MM.1S (cell line): ENCODE measurements around the gene GTF2H1.

Source experiments
- DNase-seq: peaks from one replicate; pipeline ENCODE4 v3.0.0-alpha.2; 2015
- H2AFZ ChIP-seq: fragments of 300-600 bp; sonication (generic); 2 replicates; pipeline ENCODE4 v1.6.0; 2016; ENCODE audit warnings: antibody characterized with exemption, low read length
- H3F3A ChIP-seq: fragments of 300-600 bp; sonication (generic); 2 replicates; pipeline ENCODE4 v1.6.1; 2016; ENCODE audit warnings: mild to moderate bottlenecking, antibody characterized with exemption, low read length, moderate library complexity, mixed read lengths; ENCODE audit not compliant: insufficient read depth
- H3K27ac ChIP-seq: fragments of 300-600 bp; sonication (generic); 2 replicates; pipeline ENCODE4 v1.5.1; 2016; ENCODE audit warnings: mild to moderate bottlenecking, low read length
- H3K27me3 ChIP-seq: fragments of 300-600 bp; sonication (generic); replicated peaks from 2 replicates; pipeline ENCODE4 v1.6.0; 2016; ENCODE audit warnings: low read length; ENCODE audit not compliant: insufficient read depth
- H3K36me3 ChIP-seq: fragments of 300-600 bp; sonication (generic); replicated peaks from 2 replicates; pipeline ENCODE4 v1.6.1; 2016; ENCODE audit warnings: mild to moderate bottlenecking, low read length, mixed read lengths; ENCODE audit not compliant: insufficient read depth
- H3K4me1 ChIP-seq: fragments of 300-600 bp; sonication (generic); 2 replicates; pipeline ENCODE4 v1.6.1; 2016; ENCODE audit warnings: low read length, mixed read lengths
- H3K4me2 ChIP-seq: fragments of 300-600 bp; sonication (generic); 2 replicates; pipeline ENCODE4 v1.6.0; 2016; ENCODE audit warnings: low read depth, low read length
- H3K4me3 ChIP-seq: fragments of 300-600 bp; sonication (generic); 2 replicates; pipeline ENCODE4 v1.5.1; 2016; ENCODE audit warnings: low read length, mixed read lengths
- H3K79me2 ChIP-seq: fragments of 300-600 bp; sonication (generic); 2 replicates; pipeline ENCODE4 v1.6.1; 2016; ENCODE audit warnings: mixed run types, low read length, mixed read lengths
- H3K9ac ChIP-seq: fragments of 300-600 bp; sonication (generic); 2 replicates; pipeline ENCODE4 v1.6.1; 2016; ENCODE audit warnings: low read length, mixed read lengths
- H3K9me2 ChIP-seq: fragments of 300-600 bp; sonication (generic); replicated peaks from 2 replicates; pipeline ENCODE4 v1.6.1; 2016; ENCODE audit warnings: mild to moderate bottlenecking, low read length, mixed read lengths; ENCODE audit not compliant: insufficient read depth
- H3K9me3 ChIP-seq: fragments of 300-600 bp; sonication (generic); replicated peaks from 2 replicates; pipeline ENCODE4 v1.6.1; 2016; ENCODE audit warnings: mild to moderate bottlenecking, low read length, mixed read lengths; ENCODE audit not compliant: insufficient read depth
- H4K20me1 ChIP-seq: fragments of 300-600 bp; sonication (generic); 2 replicates; pipeline ENCODE4 v1.6.1; 2016; ENCODE audit warnings: mild to moderate bottlenecking, low read length, moderate library complexity, mixed read lengths; ENCODE audit not compliant: insufficient read depth
- CTCF ChIP-seq: fragments of 300-600 bp; sonication (generic); IDR thresholded peaks from 2 replicates; pipeline ENCODE4 v1.5.1; 2016; ENCODE audit warnings: antibody characterized with exemption, low read length, mixed read lengths
- EZH2 ChIP-seq: fragments of 300-600 bp; sonication (generic); optimal IDR thresholded peaks from 2 replicates; pipeline ENCODE3; 2017; ENCODE audit warnings: low read depth, mild to moderate bottlenecking, antibody characterized with exemption, low read length, mixed read lengths
- EZH2phosphoT487 ChIP-seq: fragments of 300-600 bp; sonication (generic); IDR thresholded peaks from 2 replicates; pipeline ENCODE4 v1.6.1; 2018; ENCODE audit warnings: antibody characterized with exemption, low read length

GTF2H1 gene

GRCh38 chr11:18332302-18332701 lies 9.9 kb downstream of the GTF2H1 start:
- Histone ChIP-seq H3K4me2 (peak overlapping the region; percentile 81), H3K27me3 (no peaks in the 10 kb centered on the region), H3K9me3 (no peaks in the 10 kb centered on the region), H3K9ac (peak overlapping the region; percentile 24; the same call in 1 of the 2 replicates), H3K36me3 (peaks cover 17% of the 10 kb centered on the region; the same call in 1 of the 2 replicates), H3K79me2 (peaks cover 84% of the 10 kb centered on the region), H3K4me3 (peak overlapping the region; percentile 28; the same call in 1 of the 2 replicates), H4K20me1 (no peaks in the 10 kb centered on the region), H3K9me2 (no peaks in the 10 kb centered on the region), H3F3A (peaks cover 46% of the 10 kb centered on the region), H3K27ac (peak overlapping the region; percentile 82), H3K4me1 (peaks cover 64% of the 10 kb centered on the region), H2AFZ (no peak overlapping the region)
- DNase-seq: peak; percentile 65
- no peak for TF ChIP-seq CTCF
- no peak for TF ChIP-seq EZH2
- no peak for TF ChIP-seq EZH2phosphoT487

GRCh38 chr11:18332891-18333290 lies 10.5 kb downstream of the GTF2H1 start:
- H3K27me3 ChIP-seq: no peaks in the 10 kb centered on the region
- H3F3A ChIP-seq: peaks cover 46% of the 10 kb centered on the region
- no peaks in the 10 kb centered on the region for H4K20me1 ChIP-seq
- no peak overlapping the region for H3K9ac ChIP-seq
- no peak for TF ChIP-seq CTCF
- no peak for TF ChIP-seq EZH2phosphoT487
- no peak for TF ChIP-seq EZH2
- H3K9me2 ChIP-seq: no peaks in the 10 kb centered on the region
- no peaks in the 10 kb centered on the region for H3K9me3 ChIP-seq
- H3K36me3 ChIP-seq: peaks cover 20% of the 10 kb centered on the region; the same call in 1 of the 2 replicates
- DNase-seq: no peak
- peaks cover 64% of the 10 kb centered on the region for H3K4me1 ChIP-seq
- no peak overlapping the region; the same call in 1 of the 2 replicates for H3K4me3 ChIP-seq
- peak overlapping the region; percentile 81 for H3K4me2 ChIP-seq
- peaks cover 81% of the 10 kb centered on the region for H3K79me2 ChIP-seq
- no peak overlapping the region for H2AFZ ChIP-seq
- peak overlapping the region; percentile 82; the same call in 1 of the 2 replicates for H3K27ac ChIP-seq

GRCh38 chr11:18347471-18348125 lies 25.2 kb downstream of the GTF2H1 start:
- H4K20me1 ChIP-seq: no peaks in the 10 kb centered on the region
- peaks cover 3% of the 10 kb centered on the region for H3K36me3 ChIP-seq
- no peak overlapping the region for H3K9ac ChIP-seq
- no peak overlapping the region for H3K4me3 ChIP-seq
- no peak overlapping the region for H2AFZ ChIP-seq
- H3F3A ChIP-seq: no peaks in the 10 kb centered on the region
- H3K4me2 ChIP-seq: no peak overlapping the region
- no peaks in the 10 kb centered on the region for H3K9me2 ChIP-seq
- TF ChIP-seq EZH2phosphoT487: no peak
- no peak for TF ChIP-seq EZH2
- no peak for TF ChIP-seq CTCF
- H3K9me3 ChIP-seq: no peaks in the 10 kb centered on the region
- H3K4me1 ChIP-seq: no peaks in the 10 kb centered on the region
- no peak for DNase-seq
- no peaks in the 10 kb centered on the region for H3K79me2 ChIP-seq
- H3K27ac ChIP-seq: no peak overlapping the region
- no peaks in the 10 kb centered on the region for H3K27me3 ChIP-seq
